Measurements from ENCODE around the gene TRPM5. TPM values are rescaled to one million over a fixed set of nuclear protein-coding genes. Genes with fewer than 3 reads are reported as not detected.

The TRPM5 gene
- total RNA-seq, 3 donors from 2014 or later = 2.2 to 3.7 (median 2.5) TPM

GRCh38 chr11:2395211-2395730, 49.0 kb downstream of the TRPM5 start:
- intact Hi-C loops (cut with DNase I, micrococcal nuclease) = no loop called here
- peaks cover 10% of the 10 kb centered on the region for H3K4me1 ChIP-seq (ENCODE audit: low read depth)
- H3K4me3 ChIP-seq = no peak overlapping the region
- H3K9me3 ChIP-seq = no peaks in the 10 kb centered on the region
- no peak for ATAC-seq
- no peak for DNase-seq
- TF ChIP-seq CTCF (IDR thresholded peaks at IDR 0.05) = no peak
- peaks cover 2% of the 10 kb centered on the region for H3K36me3 ChIP-seq (ENCODE audit: low read depth)

DNA sequence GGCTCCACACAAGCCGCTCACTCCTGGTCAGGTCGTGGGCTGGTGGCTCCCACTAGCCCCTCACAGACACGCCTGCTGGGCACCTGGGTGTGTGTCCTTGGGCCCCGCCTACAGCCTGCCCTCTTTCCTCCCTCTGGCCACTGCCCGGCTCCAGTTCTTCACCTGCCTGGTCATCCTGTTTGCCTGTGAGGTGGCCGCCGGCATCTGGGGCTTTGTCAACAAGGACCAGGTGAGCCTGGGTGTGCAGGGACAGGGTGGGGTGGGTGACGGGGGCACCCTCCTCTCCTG, 49.6 kb downstream of the TRPM5 start:
- Histone ChIP-seq H3K36me3 (ENCODE audit: low read depth) (no peaks in the 10 kb centered on the region), H3K4me3 (no peak overlapping the region), H3K9me3 (no peaks in the 10 kb centered on the region), H3K4me1 (ENCODE audit: low read depth) (peaks cover 14% of the 10 kb centered on the region)
- ATAC-seq = no peak
- no peak for DNase-seq
- intact Hi-C loops (cut with DNase I, micrococcal nuclease) = no loop called here
- no peak for TF ChIP-seq CTCF (IDR thresholded peaks at IDR 0.05)

Other genes starting within 250 kb of the TRPM5 start
- gene ASCL2, start 173.9 kb downstream of the TRPM5 start, total RNA-seq = 1 to 10 TPM; 2.6 to 8.4 (median 8.1) TPM
- 1 to 10 TPM in 2 of 3 donors, under 1 TPM in 1; 0.35 to 2.3 (median 1.9) TPM for gene C11orf21, start 142.6 kb downstream of the TRPM5 start, total RNA-seq
- gene TSPAN32, start 142.5 kb downstream of the TRPM5 start, total RNA-seq = 1 to 10 TPM; 1.2 to 2.8 (median 2.6) TPM
- 100 to 1,000 TPM in 2 of 3 donors, 10 to 100 TPM in 1; 98.7 to 551 (median 186) TPM for gene CD81, start 67.2 kb downstream of the TRPM5 start, total RNA-seq
- gene TSSC4, start 43.8 kb downstream of the TRPM5 start, total RNA-seq = 10 to 100 TPM; 33.9 to 58.8 (median 39.2) TPM
- 10 to 100 TPM; 15.5 to 44.7 (median 37.4) TPM for gene KCNQ1, start 494 bp upstream of the TRPM5 start, total RNA-seq